Activated T-helper 1 cell treated with anti-CD3 and anti-CD28 coated beads, Interleukin-12 subunit alpha, Interleukin-12 subunit beta, Interleukin-2, Interleukin-4 antibody, amounts not matched to agents 30 ng/mL and 10 ng/mL and 1 ng/mL, durations not matched to agents 14 hours and 24 hours and 36 hours (primary cell): ENCODE measurements around the gene ABCA4. TPM values are rescaled to one million over a fixed set of nuclear protein-coding genes. Genes with fewer than 3 reads are reported as not detected.
"Not testable (repeated sequence)": the region's sequence is repeated elsewhere in the genome, so short reads cannot be mapped to it uniquely, and the experiment has no call there.

Source experiments
- DNase-seq: peaks from one replicate; pipeline ENCODE4 v3.0.0; 2021; ENCODE audit warnings: low spot score
- H3K27ac Mint-ChIP-seq: one replicate; pipeline ENCODE4 v1.8.0; 2021; ENCODE audit warnings: mild to moderate bottlenecking, mixed read lengths
- H3K27me3 Mint-ChIP-seq: one replicate; pipeline ENCODE4 v1.8.0; 2022; ENCODE audit warnings: mild to moderate bottlenecking, moderate library complexity, mixed read lengths; ENCODE audit not compliant: insufficient read depth
- H3K36me3 Mint-ChIP-seq: one replicate; pipeline ENCODE4 v1.8.0; 2021; ENCODE audit warnings: low read depth, mixed read lengths
- H3K4me1 Mint-ChIP-seq: one replicate; pipeline ENCODE4 v1.8.0; 2021; ENCODE audit warnings: low read depth, mixed read lengths
- H3K4me3 Mint-ChIP-seq: one replicate; pipeline ENCODE4 v1.8.0; 2021; ENCODE audit warnings: mild to moderate bottlenecking, moderate library complexity, mixed read lengths
- H3K9me3 Mint-ChIP-seq: one replicate; pipeline ENCODE4 v1.8.0; 2021; ENCODE audit warnings: mixed read lengths
- intact Hi-C: fragments of 100-400 bp; cut with micrococcal nuclease; formaldehyde crosslinking; loops from one replicate; pipeline ENCODE4 v1.15.1; 2024
- total RNA-seq: library from RNA; stranded (reverse); gene quantifications from 2 replicates; pipeline ENCODE4 v1.2.3, GENCODE V29; 2022

The ABCA4 gene
- total RNA-seq: 0.29 TPM in 1 of 2 replicates, not detected in the other

DNA sequence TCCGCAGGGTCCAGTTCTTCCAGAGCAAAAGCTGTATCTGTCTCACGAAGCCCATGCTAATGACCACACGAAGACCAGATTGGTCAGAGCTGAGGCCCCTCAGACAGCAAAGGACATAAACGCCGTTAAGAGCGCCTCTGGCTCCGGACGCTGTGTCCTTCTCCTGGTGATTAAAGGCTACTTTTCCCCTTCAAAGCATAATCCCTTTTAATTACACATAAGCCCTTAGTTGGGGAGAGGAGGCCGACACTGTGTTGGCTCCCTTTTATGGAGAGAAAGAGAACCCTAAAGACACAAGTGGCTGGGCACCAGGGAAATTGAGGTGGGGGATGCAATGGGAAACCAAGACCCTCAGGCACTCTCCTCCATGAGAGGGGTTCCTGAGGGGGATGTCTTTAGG is at the start of gene ABCA4:
Gene ABCA4, minus strand, starts transcription at position 158 of the 400 bp plus-strand sequence. Its CDS starts 103 bp downstream, at position 55.
- H3K4me1 Mint-ChIP-seq: no peaks in the 10 kb centered on the region
- DNase-seq: no peak
- H3K9me3 Mint-ChIP-seq: no peaks in the 10 kb centered on the region
- H3K4me3 Mint-ChIP-seq: no peak within 1 kb of the TSS
- peaks cover 4% of the 10 kb centered on the region for H3K27me3 Mint-ChIP-seq
- H3K27ac Mint-ChIP-seq: no peak within 1 kb of the TSS
- no peaks in the 10 kb centered on the region for H3K36me3 Mint-ChIP-seq
- intact Hi-C loops: no loop called here

DNA sequence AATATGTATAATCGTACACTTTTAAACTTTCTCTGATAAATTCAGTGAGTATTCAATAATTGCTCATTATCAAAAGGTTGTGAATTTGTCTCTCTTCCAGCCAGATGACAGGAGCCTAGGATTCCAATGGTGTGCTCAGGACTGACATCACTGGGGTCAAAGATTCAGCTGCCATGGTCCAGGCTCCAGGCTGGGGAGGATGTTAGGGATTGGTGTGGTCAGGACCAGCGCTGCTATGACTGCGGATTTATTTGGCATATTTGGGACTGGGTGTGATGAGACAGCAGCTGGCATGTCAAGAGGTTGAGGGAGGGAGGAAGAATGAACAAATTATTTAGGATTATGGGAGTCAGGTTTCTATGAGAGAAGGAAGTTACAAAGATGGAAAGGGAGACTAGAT is 48.2 kb upstream of the ABCA4 start:
- Mint-ChIP-seq H3K27me3 (peaks cover 2% of the 10 kb centered on the region), H3K27ac (no peak overlapping the region), H3K4me3 (no peak overlapping the region), H3K36me3 (no peaks in the 10 kb centered on the region), H3K9me3 (no peaks in the 10 kb centered on the region), H3K4me1 (no peaks in the 10 kb centered on the region)
- DNase-seq: no peak
- intact Hi-C loops: no loop called here

DNA sequence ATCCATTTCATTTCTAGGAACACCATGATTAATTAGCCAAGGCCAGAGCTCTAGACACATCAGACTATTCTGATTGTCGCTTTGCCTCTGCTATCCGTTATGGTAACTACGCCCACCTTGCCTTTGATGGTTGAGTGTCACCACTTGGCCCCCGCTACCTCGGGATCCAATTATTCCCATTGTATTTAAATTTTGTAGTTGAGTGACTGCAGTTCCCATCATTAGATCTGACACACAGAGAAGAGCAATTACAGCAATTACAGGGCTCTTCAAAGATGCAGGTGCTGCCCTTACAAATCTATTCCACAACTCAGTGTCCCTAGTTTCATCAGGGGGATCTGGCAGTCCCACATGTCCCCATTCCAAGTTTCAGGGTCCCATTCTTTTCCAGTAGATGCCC is 44.9 kb upstream of the ABCA4 start:
- Mint-ChIP-seq H3K27ac (no peak overlapping the region), H3K4me1 (no peaks in the 10 kb centered on the region), H3K36me3 (no peaks in the 10 kb centered on the region), H3K27me3 (peaks cover 2% of the 10 kb centered on the region), H3K9me3 (no peaks in the 10 kb centered on the region), H3K4me3 (no peak overlapping the region)
- intact Hi-C loops: no loop called here
- DNase-seq: no peak

DNA sequence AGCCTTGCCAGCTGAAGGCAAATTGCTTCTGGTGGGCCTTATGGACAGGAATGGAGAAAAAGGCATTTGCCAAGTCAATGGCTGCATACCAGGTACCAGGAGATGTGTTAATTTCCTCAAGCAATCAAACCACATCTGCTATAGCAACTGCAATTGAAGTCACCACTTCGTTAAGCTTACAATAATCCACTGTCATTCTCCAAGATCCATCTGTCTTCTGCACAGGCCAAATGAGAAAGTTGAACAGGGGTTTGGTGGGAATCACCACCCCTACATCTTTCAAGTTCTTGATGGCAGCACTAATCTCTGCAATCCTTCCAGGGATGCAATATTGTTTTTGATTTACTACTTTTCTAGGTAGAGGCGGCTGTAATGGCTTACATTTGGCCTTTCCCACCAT is 43.9 kb upstream of the ABCA4 start:
- DNase-seq, H3K27me3 Mint-ChIP-seq, H3K9me3 Mint-ChIP-seq, H3K27ac Mint-ChIP-seq, H3K4me1 Mint-ChIP-seq, intact Hi-C loops, H3K36me3 Mint-ChIP-seq, H3K4me3 Mint-ChIP-seq: not testable (repeated sequence)

DNA sequence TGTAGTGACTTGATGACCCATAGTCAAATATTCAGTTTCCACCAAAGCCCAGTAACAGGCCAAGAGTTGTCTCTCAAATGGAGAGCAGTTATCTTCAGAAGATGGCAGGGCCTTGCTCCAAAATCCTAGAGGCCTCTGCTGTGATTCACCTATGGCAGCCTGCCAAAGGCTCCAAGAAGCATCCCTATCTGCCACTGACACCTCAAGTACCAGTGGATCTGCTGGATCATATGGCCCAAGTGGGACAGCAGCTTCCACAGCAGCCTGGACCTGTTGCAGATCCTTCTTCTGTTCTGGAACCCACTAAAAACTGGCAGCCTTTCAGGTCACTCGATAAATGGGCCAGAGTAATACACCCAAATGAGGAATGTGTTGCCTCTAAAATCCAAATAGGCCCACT is 43.2 kb upstream of the ABCA4 start:
- H3K4me3 Mint-ChIP-seq, intact Hi-C loops, H3K4me1 Mint-ChIP-seq, H3K9me3 Mint-ChIP-seq, H3K36me3 Mint-ChIP-seq, H3K27me3 Mint-ChIP-seq, DNase-seq, H3K27ac Mint-ChIP-seq: not testable (repeated sequence)

DNA sequence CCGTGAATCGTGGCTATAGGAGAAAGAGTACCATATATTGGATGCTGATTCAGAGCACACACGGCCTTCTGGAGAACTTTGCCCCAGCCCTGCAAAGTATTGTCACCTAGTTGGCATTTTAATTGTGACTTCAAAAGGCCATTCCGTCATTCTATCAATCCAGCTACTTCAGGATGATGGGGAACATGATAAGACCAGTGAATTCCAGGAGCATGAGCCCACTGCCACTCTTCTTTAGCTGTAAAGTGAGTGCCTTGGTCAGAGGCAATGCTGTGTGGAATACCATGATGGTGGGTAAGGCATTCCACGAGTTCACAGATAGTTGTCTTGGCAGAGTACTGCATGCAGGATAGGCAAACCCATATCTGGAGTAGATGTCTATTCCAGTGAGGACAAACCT is 42.3 kb upstream of the ABCA4 start:
- H3K27me3 Mint-ChIP-seq, H3K36me3 Mint-ChIP-seq, H3K27ac Mint-ChIP-seq, DNase-seq, H3K9me3 Mint-ChIP-seq, intact Hi-C loops, H3K4me3 Mint-ChIP-seq, H3K4me1 Mint-ChIP-seq: not testable (repeated sequence)

DNA sequence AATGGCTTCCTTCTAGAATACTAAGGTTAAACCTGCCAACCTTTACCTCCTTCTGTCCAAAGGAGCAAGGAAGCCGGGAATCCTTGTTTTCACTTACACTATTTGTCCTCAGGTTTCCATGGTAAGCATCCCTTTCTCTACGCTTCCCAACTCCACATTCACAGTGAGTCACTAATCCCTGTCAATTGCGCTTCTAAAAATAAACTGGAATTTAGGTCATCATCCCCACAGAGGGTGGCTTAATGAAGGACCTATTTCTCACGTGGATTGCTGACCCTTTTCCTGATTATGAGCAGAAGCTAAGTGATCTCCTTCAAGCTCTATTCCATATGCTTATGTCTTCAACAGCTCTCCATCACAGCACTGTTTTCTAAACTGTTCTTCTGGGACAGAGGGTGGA is 39.9 kb upstream of the ABCA4 start:
- no peak for DNase-seq
- H3K36me3 Mint-ChIP-seq: no peaks in the 10 kb centered on the region
- H3K4me1 Mint-ChIP-seq: no peaks in the 10 kb centered on the region
- no peak overlapping the region for H3K27ac Mint-ChIP-seq
- no peaks in the 10 kb centered on the region for H3K9me3 Mint-ChIP-seq
- peaks cover 5% of the 10 kb centered on the region for H3K27me3 Mint-ChIP-seq
- intact Hi-C loops: no loop called here
- no peak overlapping the region for H3K4me3 Mint-ChIP-seq

DNA sequence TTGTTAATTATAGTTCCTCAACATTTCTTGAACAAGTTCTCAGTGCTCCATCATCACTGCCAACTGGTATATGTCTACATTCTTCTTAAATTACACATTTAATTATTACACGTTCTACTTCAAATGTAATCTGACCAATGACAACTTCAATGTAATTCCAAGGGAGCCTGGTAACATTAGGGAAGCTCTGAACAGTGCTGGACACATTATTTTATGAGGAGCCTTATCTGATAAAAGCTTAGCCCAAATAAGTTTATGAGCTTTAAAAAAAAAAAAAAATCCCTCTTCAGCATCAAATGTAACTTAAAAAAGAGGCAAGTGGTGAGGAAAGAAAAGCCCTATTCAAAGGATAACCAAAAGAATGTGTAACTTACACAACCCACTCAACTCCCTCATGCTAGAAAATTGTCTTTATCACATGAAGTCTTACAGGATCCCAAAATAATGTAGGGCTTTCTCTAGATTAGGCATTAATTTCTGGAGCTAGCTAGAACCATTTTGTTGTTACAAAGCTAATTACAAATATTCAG is 35.2 kb upstream of the ABCA4 start:
- DNase-seq: no peak
- H3K4me3 Mint-ChIP-seq: no peak overlapping the region
- no peaks in the 10 kb centered on the region for H3K9me3 Mint-ChIP-seq
- intact Hi-C loops: no loop called here
- no peaks in the 10 kb centered on the region for H3K36me3 Mint-ChIP-seq
- H3K4me1 Mint-ChIP-seq: no peaks in the 10 kb centered on the region
- H3K27ac Mint-ChIP-seq: no peak overlapping the region
- H3K27me3 Mint-ChIP-seq: peaks cover 7% of the 10 kb centered on the region

DNA sequence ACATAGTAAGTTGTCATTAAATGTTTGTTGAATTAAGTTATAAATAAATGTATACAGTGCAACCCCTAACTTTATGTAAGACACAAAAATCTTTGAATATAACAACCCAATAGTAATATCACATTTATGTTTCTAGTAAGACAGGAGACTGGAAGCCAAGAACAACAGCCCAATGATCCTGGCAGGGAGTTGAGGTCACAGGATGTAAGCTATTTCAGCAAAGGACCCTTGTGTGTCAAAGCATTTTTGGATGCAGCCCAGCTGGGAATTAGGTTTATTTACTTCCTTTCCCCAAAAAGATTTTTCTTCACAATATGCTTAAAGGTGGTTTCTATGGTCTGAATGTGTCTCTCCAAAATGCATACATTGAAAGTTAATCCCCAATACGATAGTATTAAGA is 34.0 kb upstream of the ABCA4 start:
- H3K27me3 Mint-ChIP-seq: peaks cover 5% of the 10 kb centered on the region
- H3K36me3 Mint-ChIP-seq: no peaks in the 10 kb centered on the region
- H3K4me3 Mint-ChIP-seq: no peak overlapping the region
- no peaks in the 10 kb centered on the region for H3K4me1 Mint-ChIP-seq
- H3K27ac Mint-ChIP-seq: no peak overlapping the region
- intact Hi-C loops: no loop called here
- H3K9me3 Mint-ChIP-seq: no peaks in the 10 kb centered on the region
- DNase-seq: no peak

DNA sequence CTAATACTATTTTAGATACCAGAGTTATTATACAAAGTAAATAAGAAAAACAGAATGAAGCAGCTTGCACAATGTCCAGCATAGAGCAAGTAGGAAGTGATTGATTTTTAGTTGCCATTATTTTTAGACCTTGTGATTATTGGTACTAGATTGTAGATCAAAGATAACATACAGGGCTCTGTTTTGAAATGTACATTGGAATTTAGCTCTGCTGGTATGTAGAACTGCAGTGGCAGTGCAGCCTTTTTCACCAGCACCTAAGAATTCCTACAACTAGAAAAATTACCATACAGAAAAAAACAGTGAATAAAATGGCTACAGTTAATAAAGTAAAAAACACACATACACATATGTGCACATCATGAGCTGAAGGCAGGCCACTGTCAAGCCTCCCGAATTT is 32.2 kb upstream of the ABCA4 start:
- H3K9me3 Mint-ChIP-seq: no peaks in the 10 kb centered on the region
- H3K4me3 Mint-ChIP-seq: no peak overlapping the region
- intact Hi-C loops: no loop called here

DNA sequence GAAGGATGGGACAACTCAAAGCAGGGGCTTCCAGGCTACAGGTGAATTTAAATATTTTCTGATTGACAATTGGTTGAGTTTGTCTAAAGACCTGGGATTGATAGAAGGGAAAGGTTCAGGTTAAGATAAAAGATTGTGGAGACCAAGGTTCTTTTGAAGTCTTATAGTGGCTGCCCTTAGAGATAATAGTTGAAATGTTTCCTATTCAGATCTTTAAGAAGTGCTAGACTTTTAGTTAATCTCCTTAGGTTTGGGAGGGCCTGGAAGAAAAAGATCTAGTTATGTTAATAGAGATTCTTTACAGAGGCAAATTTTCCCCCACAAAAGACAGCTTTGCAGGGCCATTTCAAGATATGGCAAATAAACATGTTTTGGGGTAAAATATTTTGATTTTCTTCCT is 28.2 kb upstream of the ABCA4 start:
- H3K4me3 Mint-ChIP-seq, H3K27me3 Mint-ChIP-seq, H3K9me3 Mint-ChIP-seq, H3K4me1 Mint-ChIP-seq, H3K27ac Mint-ChIP-seq, intact Hi-C loops, H3K36me3 Mint-ChIP-seq, DNase-seq: not testable (repeated sequence)

More for the DNA sequence above, 32.2 kb upstream of the ABCA4 start:
- Mint-ChIP-seq H3K4me1 (no peaks in the 10 kb centered on the region), H3K36me3 (no peaks in the 10 kb centered on the region), H3K27me3 (peaks cover 9% of the 10 kb centered on the region), H3K27ac (no peak overlapping the region)
- no peak for DNase-seq

DNA sequence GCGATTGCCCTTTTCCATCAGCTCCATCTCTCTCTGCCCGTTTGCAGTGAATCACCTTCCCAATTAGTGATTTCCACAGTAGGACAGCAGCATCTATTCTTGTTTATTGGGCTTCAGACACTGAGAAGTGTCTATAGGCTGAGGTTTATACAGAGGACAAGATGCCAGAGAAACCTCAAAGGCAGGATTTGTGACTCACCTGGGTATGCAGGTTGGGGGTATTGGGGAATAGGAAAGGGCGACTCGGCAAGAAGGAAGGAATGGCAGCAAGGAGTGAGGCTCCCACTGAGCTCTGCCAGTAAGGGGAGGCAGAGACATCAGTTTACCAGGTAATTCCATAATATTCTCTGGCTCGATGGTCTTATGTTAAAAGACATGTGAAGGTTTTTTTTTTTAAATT is 25.3 kb upstream of the ABCA4 start:
- Mint-ChIP-seq H3K36me3 (no peaks in the 10 kb centered on the region), H3K4me3 (no peak overlapping the region), H3K27me3 (peaks cover 7% of the 10 kb centered on the region), H3K4me1 (no peaks in the 10 kb centered on the region), H3K27ac (no peak overlapping the region), H3K9me3 (no peaks in the 10 kb centered on the region)
- DNase-seq: no peak
- intact Hi-C loops: no loop called here

DNA sequence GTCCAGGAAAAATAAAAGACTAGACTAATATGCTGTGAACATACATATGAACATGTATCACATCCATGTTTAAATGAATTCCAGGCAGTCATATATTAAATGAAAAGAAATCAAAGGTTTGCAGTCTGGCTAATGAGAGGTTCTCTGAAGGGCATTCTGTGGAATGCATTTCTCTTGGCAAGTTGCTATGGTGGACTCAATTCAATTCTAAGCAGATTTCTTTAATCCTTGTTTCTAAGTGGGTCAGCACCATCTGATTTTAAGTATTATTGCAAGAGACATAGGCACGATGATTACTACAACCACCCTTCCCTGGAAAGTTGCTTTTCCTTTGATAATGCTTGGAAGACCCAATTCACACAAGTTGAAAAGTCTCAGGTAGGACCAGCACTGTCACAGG is 23.9 kb upstream of the ABCA4 start:
- Mint-ChIP-seq H3K27me3 (peaks cover 7% of the 10 kb centered on the region), H3K27ac (no peak overlapping the region), H3K36me3 (no peaks in the 10 kb centered on the region), H3K4me3 (no peak overlapping the region), H3K9me3 (no peaks in the 10 kb centered on the region), H3K4me1 (no peaks in the 10 kb centered on the region)
- DNase-seq: no peak
- intact Hi-C loops: no loop called here

DNA sequence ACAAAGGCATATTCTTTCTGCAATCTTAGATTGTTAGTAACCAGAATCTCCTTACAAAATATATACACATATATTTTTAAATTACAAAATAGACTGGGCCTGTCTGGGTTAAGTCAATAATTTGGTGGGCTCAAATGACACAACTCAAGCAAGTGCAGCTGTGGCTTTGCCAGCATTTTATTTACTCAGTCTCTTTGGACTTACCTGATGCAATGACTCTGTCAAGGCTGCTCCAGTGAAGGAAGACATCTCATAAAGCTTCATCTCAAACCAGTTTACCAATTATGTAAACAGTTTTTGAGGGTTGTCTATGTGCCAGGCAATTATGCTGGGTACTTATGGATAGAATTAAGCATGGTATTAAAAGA is 22.8 kb upstream of the ABCA4 start:
- peaks cover 2% of the 10 kb centered on the region for H3K27me3 Mint-ChIP-seq
- H3K36me3 Mint-ChIP-seq: no peaks in the 10 kb centered on the region
- H3K4me1 Mint-ChIP-seq: no peaks in the 10 kb centered on the region
- H3K9me3 Mint-ChIP-seq: no peaks in the 10 kb centered on the region
- intact Hi-C loops: no loop called here
- H3K27ac Mint-ChIP-seq: no peak overlapping the region
- DNase-seq: no peak
- H3K4me3 Mint-ChIP-seq: no peak overlapping the region
